Measurements from ENCODE around the gene HOXA3. TPM values are rescaled to one million over a fixed set of nuclear protein-coding genes. Genes with fewer than 3 reads are reported as not detected.

Gene HOXA3
- total and polyA plus RNA-seq, 2 donors (not counting 1 experiment from before 2014, with no cell fraction given): 0.68 to 1.5 TPM

DNA sequence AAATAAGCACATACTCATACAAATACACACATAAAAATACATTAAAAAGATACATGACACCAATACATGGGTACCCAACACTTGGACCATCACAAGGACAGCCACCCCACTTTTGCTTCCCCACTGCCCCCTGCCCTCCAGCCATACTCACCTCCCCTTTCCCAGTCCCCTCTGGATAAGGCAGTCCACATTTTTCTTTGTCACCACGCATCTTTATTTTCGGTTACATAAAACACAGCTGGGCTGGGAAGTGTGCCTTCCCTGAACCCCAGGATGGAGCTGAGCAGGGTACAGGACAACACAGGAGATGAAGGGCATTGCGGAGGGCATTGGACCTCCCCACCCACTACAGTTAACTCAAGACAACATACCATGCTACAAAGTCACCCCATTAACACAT is 1.1 kb upstream of the HOXA3 start:
- no peaks in the 10 kb centered on the region for H3K36me3 ChIP-seq (ENCODE audit: control insufficient read depth, insufficient read depth, low read length)
- no peak for TF ChIP-seq EZH2 (IDR thresholded peaks at IDR 0.05; ENCODE audit: low read length, missing control alignments)
- no peak for TF ChIP-seq CTCF (conservative IDR thresholded peaks at IDR 0.05 in 1 of 2, IDR thresholded peaks at IDR 0.05 in 1 of 2; ENCODE audit: low read depth in 1 of 2, low read length in 2 of 2)
- H3K4me2 ChIP-seq (ENCODE audit: extremely low read depth, insufficient read depth, low read length): no peak overlapping the region
- H3K9ac ChIP-seq (ENCODE audit: insufficient read depth, low read length): no peak overlapping the region
- H3K4me1 ChIP-seq (ENCODE audit: control insufficient read depth, extremely low read depth, insufficient read depth, low read length): peaks cover 9% of the 10 kb centered on the region
- peaks cover 31% of the 10 kb centered on the region for H3K79me2 ChIP-seq (ENCODE audit: control insufficient read depth, insufficient read depth, low read length)
- H3K27ac ChIP-seq (ENCODE audit: insufficient read depth, low read length): no peak overlapping the region
- no peaks in the 10 kb centered on the region for H3K27me3 ChIP-seq (ENCODE audit: control insufficient read depth, insufficient read depth, low read length)
- H3K9me3 ChIP-seq (ENCODE audit: control insufficient read depth, insufficient read depth, low read depth, low read length): no peaks in the 10 kb centered on the region
- no peak overlapping the region for H2AFZ ChIP-seq (ENCODE audit: low read length)
- H3K4me3 ChIP-seq (replicated peaks in 1 of 4; ENCODE audit: control extremely low read depth in 1 of 4, insufficient read depth in 1 of 4, low read depth in 3 of 4, low read length in 4 of 4): no peak overlapping the region
- no peak for DNase-seq (ENCODE audit: low read depth in 2 of 2)
- H4K20me1 ChIP-seq (ENCODE audit: control insufficient read depth, extremely low read depth, insufficient read depth, low read length): no peaks in the 10 kb centered on the region

- Histone ChIP-seq H3K79me2 (ENCODE audit: control insufficient read depth, insufficient read depth, low read length) (peaks cover 37% of the 10 kb centered on the region), H2AFZ (ENCODE audit: low read length) (peak overlapping the region; percentile 43), H3K9me3 (ENCODE audit: control insufficient read depth, insufficient read depth, low read depth, low read length) (no peaks in the 10 kb centered on the region), H4K20me1 (ENCODE audit: control insufficient read depth, extremely low read depth, insufficient read depth, low read length) (no peaks in the 10 kb centered on the region), H3K27me3 (ENCODE audit: control insufficient read depth, insufficient read depth, low read length) (no peaks in the 10 kb centered on the region), H3K4me3 (replicated peaks in 1 of 4; ENCODE audit: control extremely low read depth in 1 of 4, insufficient read depth in 1 of 4, low read depth in 3 of 4, low read length in 4 of 4) (peak overlapping the region in 2 of 4 experiments; percentile 42 to 61), H3K27ac (ENCODE audit: insufficient read depth, low read length) (peak overlapping the region; percentile 81), H3K4me1 (ENCODE audit: control insufficient read depth, extremely low read depth, insufficient read depth, low read length) (peaks cover 14% of the 10 kb centered on the region), H3K36me3 (ENCODE audit: control insufficient read depth, insufficient read depth, low read length) (no peaks in the 10 kb centered on the region), H3K9ac (ENCODE audit: insufficient read depth, low read length) (peak overlapping the region; percentile 17), H3K4me2 (ENCODE audit: extremely low read depth, insufficient read depth, low read length) (peak overlapping the region; percentile 90)
- DNase-seq (ENCODE audit: low read depth in 2 of 2): no peak
- no peak for TF ChIP-seq CTCF (conservative IDR thresholded peaks at IDR 0.05 in 1 of 2, IDR thresholded peaks at IDR 0.05 in 1 of 2; ENCODE audit: low read depth in 1 of 2, low read length in 2 of 2)
Measured at GRCh38 chr7:27152816-27153442, 546 bp upstream of the HOXA3 start.

DNA sequence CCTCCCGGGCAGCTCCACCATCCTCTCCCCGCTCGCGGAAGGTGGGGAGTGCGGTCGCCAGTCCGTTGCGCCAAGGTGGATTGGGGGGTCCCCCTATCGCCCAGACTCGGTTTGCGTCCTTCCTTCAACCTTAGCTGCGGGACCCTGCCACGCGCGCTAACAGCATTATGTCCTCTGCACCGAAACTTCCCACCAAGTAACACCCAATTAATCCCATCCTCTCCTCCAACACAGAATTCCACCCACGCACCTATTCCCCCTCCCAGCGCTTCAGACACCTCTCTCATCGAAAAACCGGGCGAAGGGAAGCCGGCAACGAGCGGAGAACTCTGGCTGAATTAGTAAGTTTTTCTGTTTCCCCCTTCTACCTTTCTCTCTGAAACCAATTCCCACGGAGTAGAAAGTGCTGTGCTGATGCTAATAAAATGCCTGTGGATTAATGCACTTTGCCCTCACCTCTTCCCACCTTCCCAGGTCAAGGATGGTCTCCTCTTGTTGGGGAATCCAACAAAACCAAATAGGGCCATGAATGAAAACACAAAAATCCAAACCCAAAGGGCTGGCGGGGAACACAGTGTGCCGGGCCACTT is 947 bp downstream of the HOXA3 start:
- peak overlapping the region; percentile 42 to 61 (median 49) for H3K4me3 ChIP-seq (replicated peaks in 1 of 4; ENCODE audit: control extremely low read depth in 1 of 4, insufficient read depth in 1 of 4, low read depth in 3 of 4, low read length in 4 of 4)
- H3K4me1 ChIP-seq (ENCODE audit: control insufficient read depth, extremely low read depth, insufficient read depth, low read length): peaks cover 21% of the 10 kb centered on the region
- peak overlapping the region; percentile 81 for H3K27ac ChIP-seq (ENCODE audit: insufficient read depth, low read length)
- peak overlapping the region; percentile 90 for H3K4me2 ChIP-seq (ENCODE audit: extremely low read depth, insufficient read depth, low read length)
- H3K9ac ChIP-seq (ENCODE audit: insufficient read depth, low read length): peak overlapping the region; percentile 64
- H4K20me1 ChIP-seq (ENCODE audit: control insufficient read depth, extremely low read depth, insufficient read depth, low read length): no peaks in the 10 kb centered on the region
- no peaks in the 10 kb centered on the region for H3K27me3 ChIP-seq (ENCODE audit: control insufficient read depth, insufficient read depth, low read length)
- H3K79me2 ChIP-seq (ENCODE audit: control insufficient read depth, insufficient read depth, low read length): peaks cover 50% of the 10 kb centered on the region
- TF ChIP-seq CTCF (conservative IDR thresholded peaks at IDR 0.05 in 1 of 2, IDR thresholded peaks at IDR 0.05 in 1 of 2; ENCODE audit: low read depth in 1 of 2, low read length in 2 of 2): no peak
- TF ChIP-seq EZH2 (IDR thresholded peaks at IDR 0.05; ENCODE audit: low read length, missing control alignments): no peak
- no peak for DNase-seq (ENCODE audit: low read depth in 2 of 2)
- no peaks in the 10 kb centered on the region for H3K9me3 ChIP-seq (ENCODE audit: control insufficient read depth, insufficient read depth, low read depth, low read length)
- peak overlapping the region; percentile 18 for H2AFZ ChIP-seq (ENCODE audit: low read length)
- H3K36me3 ChIP-seq (ENCODE audit: control insufficient read depth, insufficient read depth, low read length): no peaks in the 10 kb centered on the region

All from fibroblast of lung (primary cell).